Suprapubic skin (tissue), 4 donors: Measurements from ENCODE around the gene SLF2. TPM values are rescaled to one million over a fixed set of nuclear protein-coding genes. Genes with fewer than 3 reads are reported as not detected.

Source experiments
- DNase-seq, 2 donors: peaks; one replicate each; pipeline ENCODE4 v3.0.0-alpha.2; 2019; ENCODE audit warnings: low spot score in 2 of 2
- H3K27ac ChIP-seq: fragments of 200-600 bp; sonication (generic); one replicate; pipeline ENCODE4 v1.5.1; 2019
- H3K27me3 ChIP-seq: fragments of 200-600 bp; sonication (generic); one replicate; pipeline ENCODE4 v1.5.1; 2019
- H3K36me3 ChIP-seq: fragments of 200-600 bp; sonication (generic); one replicate; pipeline ENCODE4 v1.5.1; 2019
- H3K4me1 ChIP-seq: fragments of 200-600 bp; sonication (generic); one replicate; pipeline ENCODE4 v1.5.1; 2019
- H3K4me3 ChIP-seq: fragments of 200-600 bp; sonication (generic); one replicate; pipeline ENCODE4 v1.5.1; 2019; ENCODE audit warnings: mild to moderate bottlenecking
- H3K9me3 ChIP-seq: fragments of 200-600 bp; sonication (generic); one replicate; pipeline ENCODE4 v1.5.1; 2019
- CTCF ChIP-seq, 2 donors: fragments of 200-600 bp in 1 of 2; fragments of 450-650 bp in 1 of 2; sonication (generic) in 1 of 2; IDR thresholded peaks; one replicate each; pipeline ENCODE4 v1.5.1; 2016 to 2019; ENCODE audit warnings: antibody characterized with exemption in 2 of 2, mild to moderate bottlenecking in 1 of 2, moderate library complexity in 1 of 2
- EP300 ChIP-seq: sonication (generic); formaldehyde crosslinking; IDR thresholded peaks from one replicate; pipeline ENCODE4 v1.6.1; 2017; ENCODE audit warnings: antibody characterized with exemption
- POLR2A ChIP-seq, 2 donors: fragments of 450-650 bp; IDR thresholded peaks; one replicate each; pipeline ENCODE4 v1.6.1; 2017; ENCODE audit warnings: antibody characterized with exemption in 2 of 2, mild to moderate bottlenecking in 2 of 2, moderate library complexity in 2 of 2
- POLR2AphosphoS5 ChIP-seq, 3 donors: sonication (generic); formaldehyde crosslinking; IDR thresholded peaks; one replicate each; pipeline ENCODE4 v1.6.1; 2017; ENCODE audit warnings: antibody characterized with exemption in 3 of 3
- WGBS: methylation state at CpG from one replicate; pipeline ENCODE4 v1.1.5; 2018; 5-methylcytosine and 5-hydroxymethylcytosine counted together
- total RNA-seq, 4 donors: library from RNA; depleted of rRNA; stranded (reverse); fragments of >200 nt; gene quantifications; one replicate each; pipeline ENCODE4 v1.1.0, GENCODE V29; 2016

The SLF2 gene
- total RNA-seq, 4 donors from 2014 or later = 11.6 to 41.4 (median 15.6) TPM

- Histone ChIP-seq H3K4me3 (no peak overlapping the region), H3K36me3 (peaks cover 23% of the 10 kb centered on the region), H3K27ac (no peak overlapping the region), H3K27me3 (no peaks in the 10 kb centered on the region), H3K4me1 (no peaks in the 10 kb centered on the region), H3K9me3 (no peaks in the 10 kb centered on the region)
- TF ChIP-seq CTCF (IDR thresholded peaks at IDR 0.05) (no peak), EP300 (no peak), POLR2A (IDR thresholded peaks at IDR 0.05) (no peak), POLR2AphosphoS5 (IDR thresholded peaks at IDR 0.05) (no peak)
- WGBS = 62% methylated on average over 3 of the region's 3 CpGs
- DNase-seq = peak in 1 of 2 donors; percentile 9
These were observed 64.1 kb downstream of the SLF2 start for GRCh38 chr10:100976906-100977305.

- Histone ChIP-seq H3K9me3 (no peaks in the 10 kb centered on the region), H3K4me1 (no peaks in the 10 kb centered on the region), H3K4me3 (no peak overlapping the region), H3K27ac (no peak overlapping the region), H3K27me3 (no peaks in the 10 kb centered on the region), H3K36me3 (peaks cover 23% of the 10 kb centered on the region)
- TF ChIP-seq EP300 = no peak
- TF ChIP-seq CTCF (IDR thresholded peaks at IDR 0.05) = no peak
- no peak for TF ChIP-seq POLR2AphosphoS5 (IDR thresholded peaks at IDR 0.05)
- no peak for TF ChIP-seq POLR2A (IDR thresholded peaks at IDR 0.05)
- DNase-seq = peak; percentile 38 to 52
- 83% methylated on average over 6 of the region's 6 CpGs for WGBS
These were observed 64.7 kb downstream of the SLF2 start for GRCh38 chr10:100977436-100977835.

GRCh38 chr10:100978121-100978900 lies 65.5 kb downstream of the SLF2 start:
- Histone ChIP-seq H3K27ac (no peak overlapping the region), H3K9me3 (no peaks in the 10 kb centered on the region), H3K27me3 (no peaks in the 10 kb centered on the region), H3K4me1 (no peaks in the 10 kb centered on the region), H3K4me3 (no peak overlapping the region), H3K36me3 (peaks cover 30% of the 10 kb centered on the region)
- peak; percentile 44 to 46 for DNase-seq
- no peak for TF ChIP-seq POLR2AphosphoS5 (IDR thresholded peaks at IDR 0.05)
- no peak for TF ChIP-seq EP300
- TF ChIP-seq CTCF (IDR thresholded peaks at IDR 0.05) = no peak
- TF ChIP-seq POLR2A (IDR thresholded peaks at IDR 0.05) = no peak
- WGBS = 90% methylated on average over 13 of the region's 13 CpGs

GRCh38 chr10:100978901-100979195 lies 66.1 kb downstream of the SLF2 start:
- no peak overlapping the region for H3K27ac ChIP-seq
- no peaks in the 10 kb centered on the region for H3K27me3 ChIP-seq
- TF ChIP-seq EP300 (no peak), POLR2AphosphoS5 (IDR thresholded peaks at IDR 0.05) (no peak), CTCF (IDR thresholded peaks at IDR 0.05) (no peak), POLR2A (IDR thresholded peaks at IDR 0.05) (no peak)
- peaks cover 35% of the 10 kb centered on the region for H3K36me3 ChIP-seq
- H3K9me3 ChIP-seq = no peaks in the 10 kb centered on the region
- whole genome bisulfite sequencing = 78% methylated on average over 4 of the region's 10 CpGs
- no peak overlapping the region for H3K4me3 ChIP-seq
- H3K4me1 ChIP-seq = no peaks in the 10 kb centered on the region
- DNase-seq = peak; percentile 24 to 54

GRCh38 chr10:100979791-100980272 lies 67.1 kb downstream of the SLF2 start:
- Histone ChIP-seq H3K27ac (no peak overlapping the region), H3K4me3 (no peak overlapping the region), H3K27me3 (no peaks in the 10 kb centered on the region), H3K9me3 (no peaks in the 10 kb centered on the region), H3K36me3 (peaks cover 39% of the 10 kb centered on the region), H3K4me1 (no peaks in the 10 kb centered on the region)
- peak; percentile 57 to 69 for DNase-seq
- WGBS = 97% methylated on average over 8 of the region's 16 CpGs
- TF ChIP-seq CTCF (IDR thresholded peaks at IDR 0.05) = no peak
- no peak for TF ChIP-seq EP300
- no peak for TF ChIP-seq POLR2AphosphoS5 (IDR thresholded peaks at IDR 0.05)
- TF ChIP-seq POLR2A (IDR thresholded peaks at IDR 0.05) = no peak
